HCT116 (cell line): ENCODE results near the gene PCNT. TPM values are rescaled to one million over a fixed set of nuclear protein-coding genes. Genes with fewer than 3 reads are reported as not detected.

Experiments
- ATAC-seq: fragments of 200-7000 bp; cut with Tn5 transposase; 2 replicates; pipeline ENCODE4 v1.9.1; 2020; ENCODE audit warnings: mild to moderate bottlenecking, moderate library complexity
- BruUV-seq: library from RNA; stranded (reverse); fragments of 400-500 nt; replicated peaks from 2 replicates; lab custom pipeline; 2021; lab: Mats Ljungman, UMichigan
- CTCF ChIA-PET: fragments of 300-600 bp; sonication (Branson Sonifier 250); formaldehyde crosslinking; loops from one replicate; lab custom pipeline; 2021; ENCODE audit warnings: antibody characterized with exemption; lab: Charles Lee
- POLR2A ChIA-PET: fragments of 300-600, 350-600 bp; sonication (Branson Sonifier 250); formaldehyde crosslinking; loops from one replicate; lab custom pipeline; 2021; ENCODE audit warnings: antibody characterized with exemption; lab: Charles Lee
- RAD21 ChIA-PET, 2 experiments: fragments of 300-600 bp; sonication (Branson Sonifier 250); formaldehyde crosslinking; loops; one replicate each; lab custom pipeline; 2023; ENCODE audit warnings: low total read pairs in 2 of 2; ENCODE audit not compliant: uncharacterized antibody in 2 of 2, unreplicated experiment in 2 of 2, low non-redundant PET in 1 of 2; lab: Charles Lee
- DNase-seq: peaks from one replicate; pipeline ENCODE4 v3.0.0-alpha.2; 2010; ENCODE audit warnings: low read depth, low spot score
- H2AFZ ChIP-seq: fragments of 200-600 bp; shearing (Covaris generic), sonication (generic); 2 replicates; pipeline ENCODE4 v1.6.1; 2017; ENCODE audit warnings: low read depth, mixed run types, mixed read lengths, antibody characterized with exemption, low read length; ENCODE audit not compliant: poor library complexity, severe bottlenecking
- H3K27ac ChIP-seq: 2 replicates; pipeline ENCODE4 v1.5.1; 2012; ENCODE audit warnings: low read depth, low read length
- H3K27me3 ChIP-seq: fragments of 200-600 bp; sonication (generic); 2 replicates; pipeline ENCODE4 v1.6.1; 2016; ENCODE audit warnings: mixed run types, low read length, mixed read lengths; ENCODE audit not compliant: insufficient read depth
- H3K36me3 ChIP-seq, 2 experiments: fragments of 200-500 bp in 1 of 2; fragments of 200-600 bp in 1 of 2; sonication (Bioruptor generic) in 1 of 2; sonication (generic) in 1 of 2; 2 replicates each; pipeline versions ENCODE4 v1.5.1 to v1.6.1; 2014 to 2016; ENCODE audit warnings: low read length in 2 of 2, inconsistent platforms in 1 of 2, mixed read lengths in 1 of 2, mixed run types in 1 of 2; ENCODE audit not compliant: insufficient read depth in 2 of 2, control insufficient read depth in 1 of 2
- H3K4me1 ChIP-seq, 2 experiments: fragments of 200-600 bp in 1 of 2; sonication (generic) in 1 of 2; 2 replicates each; pipeline versions ENCODE4 v1.5.1 to v1.6.1; 2012 to 2017; ENCODE audit warnings: low read length in 2 of 2, inconsistent platforms in 1 of 2, mild to moderate bottlenecking in 1 of 2, mixed read lengths in 1 of 2, mixed run types in 1 of 2, moderate library complexity in 1 of 2; ENCODE audit not compliant: insufficient read depth in 2 of 2, control insufficient read depth in 1 of 2
- H3K4me2 ChIP-seq: fragments of 200-600 bp; sonication (generic); 2 replicates; pipeline ENCODE4 v1.6.1; 2017; ENCODE audit warnings: mixed run types, low read length, mixed read lengths
- H3K4me3 ChIP-seq, 2 experiments: fragments of 200-600 bp in 1 of 2; sonication (generic) in 1 of 2; replicated peaks in 1 of 2; 2 replicates each; pipeline ENCODE4 v1.5.1; 2011 to 2016; ENCODE audit warnings: low read length in 2 of 2, control low read depth in 1 of 2, low read depth in 1 of 2, mild to moderate bottlenecking in 1 of 2, mixed read lengths in 1 of 2, mixed run types in 1 of 2
- H3K79me2 ChIP-seq: fragments of 200-600 bp; sonication (generic); 2 replicates; pipeline ENCODE4 v1.6.1; 2017; ENCODE audit warnings: mild to moderate bottlenecking, mixed run types, low read length, moderate library complexity, mixed read lengths; ENCODE audit not compliant: insufficient read depth
- H3K9ac ChIP-seq: fragments of 200-600 bp; sonication (generic); 2 replicates; pipeline ENCODE4 v1.6.1; 2016; ENCODE audit warnings: low read length, mixed read lengths
- H3K9me2 ChIP-seq: fragments of 200-600 bp; sonication (generic), shearing (Covaris generic); 2 replicates; pipeline ENCODE4 v1.6.1; 2017; ENCODE audit warnings: mixed run types, mild to moderate bottlenecking, moderate library complexity; ENCODE audit not compliant: insufficient read depth
- H3K9me3 ChIP-seq, 2 experiments: fragments of 200-500 bp in 1 of 2; fragments of 200-600 bp in 1 of 2; sonication (Bioruptor generic) in 1 of 2; sonication (generic) in 1 of 2; 2 replicates each; pipeline ENCODE4 v1.6.1; 2014 to 2017; ENCODE audit warnings: low read length in 2 of 2, mixed read lengths in 2 of 2, inconsistent platforms in 1 of 2, low read depth in 1 of 2, mild to moderate bottlenecking in 1 of 2, mixed run types in 1 of 2, moderate library complexity in 1 of 2; ENCODE audit not compliant: control insufficient read depth in 1 of 2, insufficient read depth in 1 of 2
- H4K20me1 ChIP-seq: fragments of 200-600 bp; sonication (generic), shearing (Covaris generic); 2 replicates; pipeline ENCODE4 v1.6.1; 2017; ENCODE audit warnings: mixed run types, mild to moderate bottlenecking, moderate library complexity; ENCODE audit not compliant: insufficient read depth
- EZH2 ChIP-seq: fragments of 200-600 bp; sonication (generic); IDR thresholded peaks from 2 replicates; pipeline ENCODE4 v1.6.1; 2017; ENCODE audit warnings: antibody characterized with exemption, mixed run types
- MAX ChIP-seq: IDR thresholded peaks from 2 replicates; pipeline ENCODE4 v1.6.1; 2012
- POLR2A ChIP-seq: IDR thresholded peaks from 2 replicates; pipeline ENCODE4 v1.7.0; 2011; ENCODE audit warnings: borderline replicate concordance; ENCODE audit not compliant: insufficient read depth, insufficient read length; ENCODE audit errors: extremely low read depth
- SRF ChIP-seq: IDR thresholded peaks from 2 replicates; pipeline ENCODE4 v1.6.1; 2012; ENCODE audit warnings: low read depth
- ZNF274 ChIP-seq: fragments of 200-500 bp; sonication (Bioruptor generic); IDR thresholded peaks from 2 replicates; pipeline ENCODE4 v1.6.1; 2014; ENCODE audit warnings: mild to moderate bottlenecking, low read depth, low read length, inconsistent platforms
- intact Hi-C: fragments of 100-400 bp; cut with micrococcal nuclease; formaldehyde crosslinking; loops from 2 replicates; pipeline ENCODE4 v1.10.0; 2022
- total RNA-seq: library from RNA; stranded (reverse); gene quantifications from one replicate; pipeline ENCODE4 v1.2.1, GENCODE V29; 2021; ENCODE audit not compliant: unreplicated experiment
- TF ChIP-seq, protein P1 (sequence below): IDR thresholded peaks from 2 replicates; pipeline ENCODE4 v1.6.1; 2012; ENCODE audit warnings: low read depth

The PCNT gene
- total RNA-seq, 1 experiment from 2014 or later = 43.6 TPM

GRCh38 chr21:46320331-46320801, 3.6 kb upstream of the PCNT start:
- ATAC-seq = no peak
- H3K9me2 ChIP-seq = no peaks in the 10 kb centered on the region
- H3K27me3 ChIP-seq = no peaks in the 10 kb centered on the region
- H4K20me1 ChIP-seq = no peaks in the 10 kb centered on the region
- H3K4me3 ChIP-seq = no peak overlapping the region
- H3K4me2 ChIP-seq = no peak overlapping the region
- H3K27ac ChIP-seq = no peak overlapping the region
- H2AFZ ChIP-seq = no peak overlapping the region
- ChIA-PET CTCF (no interaction called here), RAD21 (no interaction called here), POLR2A (no interaction called here)
- TF ChIP-seq EZH2 (no peak), SRF (no peak), MAX (no peak), POLR2A (no peak), ZNF274 (no peak)
- TF ChIP-seq, protein P1, sequence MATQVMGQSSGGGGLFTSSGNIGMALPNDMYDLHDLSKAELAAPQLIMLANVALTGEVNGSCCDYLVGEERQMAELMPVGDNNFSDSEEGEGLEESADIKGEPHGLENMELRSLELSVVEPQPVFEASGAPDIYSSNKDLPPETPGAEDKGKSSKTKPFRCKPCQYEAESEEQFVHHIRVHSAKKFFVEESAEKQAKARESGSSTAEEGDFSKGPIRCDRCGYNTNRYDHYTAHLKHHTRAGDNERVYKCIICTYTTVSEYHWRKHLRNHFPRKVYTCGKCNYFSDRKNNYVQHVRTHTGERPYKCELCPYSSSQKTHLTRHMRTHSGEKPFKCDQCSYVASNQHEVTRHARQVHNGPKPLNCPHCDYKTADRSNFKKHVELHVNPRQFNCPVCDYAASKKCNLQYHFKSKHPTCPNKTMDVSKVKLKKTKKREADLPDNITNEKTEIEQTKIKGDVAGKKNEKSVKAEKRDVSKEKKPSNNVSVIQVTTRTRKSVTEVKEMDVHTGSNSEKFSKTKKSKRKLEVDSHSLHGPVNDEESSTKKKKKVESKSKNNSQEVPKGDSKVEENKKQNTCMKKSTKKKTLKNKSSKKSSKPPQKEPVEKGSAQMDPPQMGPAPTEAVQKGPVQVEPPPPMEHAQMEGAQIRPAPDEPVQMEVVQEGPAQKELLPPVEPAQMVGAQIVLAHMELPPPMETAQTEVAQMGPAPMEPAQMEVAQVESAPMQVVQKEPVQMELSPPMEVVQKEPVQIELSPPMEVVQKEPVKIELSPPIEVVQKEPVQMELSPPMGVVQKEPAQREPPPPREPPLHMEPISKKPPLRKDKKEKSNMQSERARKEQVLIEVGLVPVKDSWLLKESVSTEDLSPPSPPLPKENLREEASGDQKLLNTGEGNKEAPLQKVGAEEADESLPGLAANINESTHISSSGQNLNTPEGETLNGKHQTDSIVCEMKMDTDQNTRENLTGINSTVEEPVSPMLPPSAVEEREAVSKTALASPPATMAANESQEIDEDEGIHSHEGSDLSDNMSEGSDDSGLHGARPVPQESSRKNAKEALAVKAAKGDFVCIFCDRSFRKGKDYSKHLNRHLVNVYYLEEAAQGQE = no peak
- no TSS peak for BruUV-seq
- H3K36me3 ChIP-seq = no peaks in the 10 kb centered on the region
- H3K9me3 ChIP-seq = no peaks in the 10 kb centered on the region
- no peak for DNase-seq
- no peak overlapping the region for H3K9ac ChIP-seq
- peaks cover 15 to 29% of the 10 kb centered on the region in 2 experiments; a peak in 3 of 4 replicates for H3K4me1 ChIP-seq
- peaks cover 24% of the 10 kb centered on the region for H3K79me2 ChIP-seq
- intact Hi-C loops = loop anchor here (10.0 kb wide), 1 partner anchor 346 kb away; no protein-coding TSS in a partner anchor
